Neural cell (in vitro differentiated cells): ENCODE results near the gene C21orf91. TPM values are rescaled to one million over a fixed set of nuclear protein-coding genes. Genes with fewer than 3 reads are reported as not detected.

ENCODE experiments used
- H2AFZ ChIP-seq: fragments of 200-600, 300-800 bp; sonication (generic), shearing (Covaris generic); 2 replicates; pipeline ENCODE4 v1.6.0; 2014; ENCODE audit warnings: low read depth, mild to moderate bottlenecking, antibody characterized with exemption, low read length, moderate library complexity
- H3F3A ChIP-seq: fragments of 200-600 bp; shearing (Covaris generic); 2 replicates; pipeline ENCODE4 v1.6.1; 2016; ENCODE audit warnings: mild to moderate bottlenecking, moderate library complexity, mixed read lengths, antibody characterized with exemption, low read length; ENCODE audit not compliant: insufficient read depth, poor library complexity, severe bottlenecking
- H3K27ac ChIP-seq: fragments of 200-600, 300-800 bp; sonication (generic), shearing (Covaris generic); 2 replicates; pipeline ENCODE4 v1.5.1; 2014; ENCODE audit warnings: mild to moderate bottlenecking, low read length, moderate library complexity
- H3K27me3 ChIP-seq: fragments of 300-800, 200-600 bp; sonication (generic), shearing (Covaris generic); 2 replicates; pipeline ENCODE4 v1.6.0; 2014; ENCODE audit warnings: mild to moderate bottlenecking, low read depth, low read length, moderate library complexity; ENCODE audit not compliant: insufficient read depth
- H3K36me3 ChIP-seq: fragments of 300-800, 200-600 bp; sonication (generic), shearing (Covaris generic); 2 replicates; pipeline ENCODE4 v1.5.1; 2014; ENCODE audit warnings: mild to moderate bottlenecking, antibody characterized with exemption, low read length, moderate library complexity; ENCODE audit not compliant: insufficient read depth
- H3K4me2 ChIP-seq: fragments of 300-800, 200-600 bp; sonication (generic), shearing (Covaris generic); 2 replicates; pipeline ENCODE4 v1.6.0; 2014; ENCODE audit warnings: mild to moderate bottlenecking, low read length
- H3K4me3 ChIP-seq: fragments of 300-800, 200-600 bp; sonication (generic), shearing (Covaris generic); 2 replicates; pipeline ENCODE4 v1.5.1; 2014; ENCODE audit warnings: mild to moderate bottlenecking, low read length, moderate library complexity
- H3K79me2 ChIP-seq: fragments of 200-600 bp; shearing (Covaris generic); replicated peaks from 2 replicates; pipeline ENCODE4 v1.6.0; 2014; ENCODE audit warnings: mild to moderate bottlenecking, low read length, moderate library complexity; ENCODE audit not compliant: insufficient read depth
- H3K9ac ChIP-seq: fragments of 300-800, 200-600 bp; sonication (generic), shearing (Covaris generic); 2 replicates; pipeline ENCODE4 v1.6.1; 2016; ENCODE audit warnings: mild to moderate bottlenecking, low read length, mixed read lengths
- H3K9me2 ChIP-seq: fragments of 200-600 bp; shearing (Covaris generic); 2 replicates; pipeline ENCODE4 v1.6.1; 2016; ENCODE audit warnings: mild to moderate bottlenecking, low read length, mixed read lengths; ENCODE audit not compliant: insufficient read depth
- H3K9me3 ChIP-seq: fragments of 200-600, 300-800 bp; sonication (generic), shearing (Covaris generic); 2 replicates; pipeline ENCODE4 v1.6.1; 2016; ENCODE audit warnings: mild to moderate bottlenecking, mixed run types, low read length, moderate library complexity, mixed read lengths
- H4K20me1 ChIP-seq: fragments of 200-600 bp; shearing (Covaris generic); 2 replicates; pipeline ENCODE4 v1.6.1; 2016; ENCODE audit warnings: mild to moderate bottlenecking, mixed run types; ENCODE audit not compliant: insufficient read depth
- EP300 ChIP-seq: fragments of 450-650 bp; conservative IDR thresholded peaks from 2 replicates; pipeline ENCODE4 v1.6.1; 2014; ENCODE audit warnings: antibody characterized with exemption, mild to moderate bottlenecking, moderate library complexity; ENCODE audit not compliant: poor library complexity, severe bottlenecking
- EZH2 ChIP-seq: fragments of 200-600, 300-800 bp; shearing (Covaris generic), sonication (generic); IDR thresholded peaks from 2 replicates; pipeline ENCODE4 v1.6.1; 2014; ENCODE audit warnings: antibody characterized with exemption, low read length, borderline replicate concordance, mild to moderate bottlenecking; ENCODE audit not compliant: insufficient read depth, poor library complexity, severe bottlenecking
- MXI1 ChIP-seq: fragments of 450-650 bp; conservative IDR thresholded peaks from 2 replicates; pipeline ENCODE4 v1.6.1; 2014; ENCODE audit warnings: antibody characterized with exemption, mild to moderate bottlenecking; ENCODE audit not compliant: poor library complexity, severe bottlenecking
- POLR2AphosphoS5 ChIP-seq: IDR thresholded peaks from 2 replicates; pipeline ENCODE4 v1.6.1; 2012
- RAD21 ChIP-seq: fragments of 450-650 bp; conservative IDR thresholded peaks from 2 replicates; pipeline ENCODE4 v1.6.1; 2014; ENCODE audit warnings: antibody characterized with exemption, mild to moderate bottlenecking, moderate library complexity
- SMC3 ChIP-seq: fragments of 450-650 bp; conservative IDR thresholded peaks from 2 replicates; pipeline ENCODE4 v1.6.1; 2014; ENCODE audit warnings: antibody characterized with exemption, mild to moderate bottlenecking, moderate library complexity; ENCODE audit not compliant: poor library complexity
- TAF1 ChIP-seq: IDR thresholded peaks from 2 replicates; pipeline ENCODE4 v1.6.1; 2012; ENCODE audit warnings: low read depth
- polyA plus RNA-seq: library from polyadenylated mRNA; depleted of rRNA; stranded (reverse); fragments of >200 nt; gene quantifications from 2 replicates; pipeline ENCODE4 v1.2.3, GENCODE V29; 2014
- TF ChIP-seq, protein P1 (sequence below): IDR thresholded peaks from 2 replicates; pipeline ENCODE4 v1.6.1; 2012; ENCODE audit warnings: borderline replicate concordance
- TF ChIP-seq, protein P2 (sequence below): fragments of 450-650 bp; IDR thresholded peaks from 2 replicates; pipeline ENCODE4 v1.5.1; 2014; ENCODE audit warnings: antibody characterized with exemption, mild to moderate bottlenecking, moderate library complexity; ENCODE audit not compliant: poor library complexity, severe bottlenecking

The C21orf91 gene
- polyA plus RNA-seq, 1 donor from 2014 or later, result 19.6 TPM

DNA sequence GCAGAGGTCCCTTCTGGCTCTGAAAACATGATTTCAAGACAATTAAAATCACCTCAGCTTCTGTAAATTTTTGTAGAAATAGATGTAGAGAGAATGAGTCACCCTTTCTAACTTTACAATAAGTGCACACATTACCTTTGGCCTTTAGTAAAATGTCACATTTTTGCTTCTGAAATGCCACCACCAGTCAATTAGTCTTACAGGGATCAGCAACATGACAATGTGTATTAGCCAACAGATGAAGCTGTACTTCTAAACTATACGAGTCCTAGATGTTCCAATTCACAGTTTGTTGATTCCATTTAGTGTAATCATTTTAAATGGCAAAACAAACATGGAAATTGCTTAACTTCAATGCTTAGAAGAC, 23.1 kb downstream of the C21orf91 start:
- Histone ChIP-seq H3F3A (no peaks in the 10 kb centered on the region), H3K36me3 (peaks cover 9% of the 10 kb centered on the region), H4K20me1 (no peaks in the 10 kb centered on the region), H3K4me3 (no peak overlapping the region), H3K9me3 (no peaks in the 10 kb centered on the region), H3K27me3 (no peaks in the 10 kb centered on the region), H3K9ac (no peak overlapping the region), H3K4me2 (no peak overlapping the region), H2AFZ (no peak overlapping the region), H3K9me2 (no peaks in the 10 kb centered on the region), H3K79me2 (peaks cover 5% of the 10 kb centered on the region), H3K27ac (no peak overlapping the region)
- TF ChIP-seq, protein P1, sequence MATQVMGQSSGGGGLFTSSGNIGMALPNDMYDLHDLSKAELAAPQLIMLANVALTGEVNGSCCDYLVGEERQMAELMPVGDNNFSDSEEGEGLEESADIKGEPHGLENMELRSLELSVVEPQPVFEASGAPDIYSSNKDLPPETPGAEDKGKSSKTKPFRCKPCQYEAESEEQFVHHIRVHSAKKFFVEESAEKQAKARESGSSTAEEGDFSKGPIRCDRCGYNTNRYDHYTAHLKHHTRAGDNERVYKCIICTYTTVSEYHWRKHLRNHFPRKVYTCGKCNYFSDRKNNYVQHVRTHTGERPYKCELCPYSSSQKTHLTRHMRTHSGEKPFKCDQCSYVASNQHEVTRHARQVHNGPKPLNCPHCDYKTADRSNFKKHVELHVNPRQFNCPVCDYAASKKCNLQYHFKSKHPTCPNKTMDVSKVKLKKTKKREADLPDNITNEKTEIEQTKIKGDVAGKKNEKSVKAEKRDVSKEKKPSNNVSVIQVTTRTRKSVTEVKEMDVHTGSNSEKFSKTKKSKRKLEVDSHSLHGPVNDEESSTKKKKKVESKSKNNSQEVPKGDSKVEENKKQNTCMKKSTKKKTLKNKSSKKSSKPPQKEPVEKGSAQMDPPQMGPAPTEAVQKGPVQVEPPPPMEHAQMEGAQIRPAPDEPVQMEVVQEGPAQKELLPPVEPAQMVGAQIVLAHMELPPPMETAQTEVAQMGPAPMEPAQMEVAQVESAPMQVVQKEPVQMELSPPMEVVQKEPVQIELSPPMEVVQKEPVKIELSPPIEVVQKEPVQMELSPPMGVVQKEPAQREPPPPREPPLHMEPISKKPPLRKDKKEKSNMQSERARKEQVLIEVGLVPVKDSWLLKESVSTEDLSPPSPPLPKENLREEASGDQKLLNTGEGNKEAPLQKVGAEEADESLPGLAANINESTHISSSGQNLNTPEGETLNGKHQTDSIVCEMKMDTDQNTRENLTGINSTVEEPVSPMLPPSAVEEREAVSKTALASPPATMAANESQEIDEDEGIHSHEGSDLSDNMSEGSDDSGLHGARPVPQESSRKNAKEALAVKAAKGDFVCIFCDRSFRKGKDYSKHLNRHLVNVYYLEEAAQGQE, result no peak
- no peak for TF ChIP-seq SMC3
- no peak for TF ChIP-seq EP300
- no peak for TF ChIP-seq MXI1
- no peak for TF ChIP-seq POLR2AphosphoS5
- no peak for TF ChIP-seq EZH2
- no peak for TF ChIP-seq RAD21
- TF ChIP-seq, protein P2, sequence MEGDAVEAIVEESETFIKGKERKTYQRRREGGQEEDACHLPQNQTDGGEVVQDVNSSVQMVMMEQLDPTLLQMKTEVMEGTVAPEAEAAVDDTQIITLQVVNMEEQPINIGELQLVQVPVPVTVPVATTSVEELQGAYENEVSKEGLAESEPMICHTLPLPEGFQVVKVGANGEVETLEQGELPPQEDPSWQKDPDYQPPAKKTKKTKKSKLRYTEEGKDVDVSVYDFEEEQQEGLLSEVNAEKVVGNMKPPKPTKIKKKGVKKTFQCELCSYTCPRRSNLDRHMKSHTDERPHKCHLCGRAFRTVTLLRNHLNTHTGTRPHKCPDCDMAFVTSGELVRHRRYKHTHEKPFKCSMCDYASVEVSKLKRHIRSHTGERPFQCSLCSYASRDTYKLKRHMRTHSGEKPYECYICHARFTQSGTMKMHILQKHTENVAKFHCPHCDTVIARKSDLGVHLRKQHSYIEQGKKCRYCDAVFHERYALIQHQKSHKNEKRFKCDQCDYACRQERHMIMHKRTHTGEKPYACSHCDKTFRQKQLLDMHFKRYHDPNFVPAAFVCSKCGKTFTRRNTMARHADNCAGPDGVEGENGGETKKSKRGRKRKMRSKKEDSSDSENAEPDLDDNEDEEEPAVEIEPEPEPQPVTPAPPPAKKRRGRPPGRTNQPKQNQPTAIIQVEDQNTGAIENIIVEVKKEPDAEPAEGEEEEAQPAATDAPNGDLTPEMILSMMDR, result no peak
- no peak for TF ChIP-seq TAF1

DNA sequence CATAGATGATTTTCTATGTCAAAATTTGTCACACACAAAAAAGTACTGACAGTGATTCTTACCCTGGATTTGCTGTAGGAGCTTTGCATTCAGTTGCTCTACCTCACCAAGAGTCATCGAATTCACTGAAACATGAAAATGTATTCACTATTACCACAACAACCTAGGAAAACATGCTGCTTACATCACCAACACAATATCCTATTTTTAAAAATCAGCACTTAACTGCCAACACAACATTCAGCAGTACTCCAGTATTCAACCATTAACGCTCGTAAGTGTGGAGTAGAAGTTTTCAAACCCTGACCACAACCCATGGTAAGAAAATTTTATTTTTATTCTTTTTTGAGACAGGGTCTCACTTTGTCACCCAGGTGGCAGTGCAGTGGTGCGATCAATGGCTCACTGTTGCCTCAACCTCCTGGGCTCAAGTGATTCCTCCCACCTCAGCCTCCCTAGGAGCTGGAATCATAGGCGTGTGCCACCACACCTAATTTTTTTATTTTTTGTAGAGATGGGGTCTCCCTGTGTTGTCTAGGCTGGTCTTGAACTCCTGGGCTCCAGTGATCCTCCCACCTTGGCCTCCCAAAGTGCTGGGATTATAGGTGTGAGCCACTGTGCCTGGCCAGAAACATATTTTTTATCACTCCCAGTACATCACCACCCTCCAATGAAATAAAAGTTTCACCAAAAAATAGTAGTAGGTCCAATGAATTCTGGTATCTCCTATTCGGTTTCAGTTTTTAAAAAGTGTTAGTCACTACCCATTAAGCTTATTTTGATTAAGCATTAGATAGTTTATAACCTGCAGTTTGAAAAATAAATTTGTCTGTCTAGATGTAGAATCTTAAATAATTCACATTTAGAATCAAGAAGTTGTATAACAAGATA, 23.8 kb downstream of the C21orf91 start:
- H3K36me3 ChIP-seq, result peaks cover 12% of the 10 kb centered on the region
- no peaks in the 10 kb centered on the region for H3K27me3 ChIP-seq
- no peak overlapping the region for H3K4me2 ChIP-seq
- H3K27ac ChIP-seq, result no peak overlapping the region
- no peaks in the 10 kb centered on the region for H3F3A ChIP-seq
- no peak overlapping the region for H3K9ac ChIP-seq
- H3K79me2 ChIP-seq, result peaks cover 5% of the 10 kb centered on the region
- no peak overlapping the region for H3K4me3 ChIP-seq
- H2AFZ ChIP-seq, result no peak overlapping the region
- H3K9me2 ChIP-seq, result no peaks in the 10 kb centered on the region
- H4K20me1 ChIP-seq, result no peaks in the 10 kb centered on the region
- TF ChIP-seq TAF1, result no peak
- no peak for TF ChIP-seq MXI1
- TF ChIP-seq EZH2, result no peak
- TF ChIP-seq, protein P2, result no peak
- TF ChIP-seq SMC3, result no peak
- TF ChIP-seq POLR2AphosphoS5, result no peak
- TF ChIP-seq EP300, result no peak
- TF ChIP-seq, protein P1, result no peak
- TF ChIP-seq RAD21, result no peak
- H3K9me3 ChIP-seq, result no peaks in the 10 kb centered on the region
